Measurements from ENCODE around the gene ASB7.

The ASB7 gene

GRCh38 chr15:100601163-100601562 lies 1.2 kb upstream of the ASB7 start:
- Histone ChIP-seq H3K27ac (ENCODE audit: low read length) (no peak overlapping the region), H3K36me3 (ENCODE audit: insufficient read depth, low read depth, low read length) (peaks cover 17% of the 10 kb centered on the region), H3K4me1 (ENCODE audit: insufficient read depth, low read length) (peaks cover 8% of the 10 kb centered on the region; the same call in 1 of the 2 replicates), H3K27me3 (ENCODE audit: insufficient read depth, low read length) (no peaks in the 10 kb centered on the region), H3K9ac (ENCODE audit: low read depth, low read length) (peak overlapping the region; percentile 81; the same call in 1 of the 2 replicates), H3K9me3 (ENCODE audit: insufficient read depth, low read depth, low read length) (no peaks in the 10 kb centered on the region), H3K4me3 (ENCODE audit: low read length) (peak overlapping the region; percentile 95)

GRCh38 chr15:100601617-100602063 lies 749 bp upstream of the ASB7 start:
- peak overlapping the region; percentile 81 for H3K9ac ChIP-seq (ENCODE audit: low read depth, low read length)
- H3K27me3 ChIP-seq (ENCODE audit: insufficient read depth, low read length) = no peaks in the 10 kb centered on the region
- peaks cover 8% of the 10 kb centered on the region; the same call in 1 of the 2 replicates for H3K4me1 ChIP-seq (ENCODE audit: insufficient read depth, low read length)
- no peaks in the 10 kb centered on the region for H3K9me3 ChIP-seq (ENCODE audit: insufficient read depth, low read depth, low read length)
- no peak overlapping the region for H3K27ac ChIP-seq (ENCODE audit: low read length)
- peaks cover 21% of the 10 kb centered on the region for H3K36me3 ChIP-seq (ENCODE audit: insufficient read depth, low read depth, low read length)
- H3K4me3 ChIP-seq (ENCODE audit: low read length) = peak overlapping the region; percentile 95

GRCh38 chr15:100602823-100603393 lies 519 bp downstream of the ASB7 start:
- H3K27ac ChIP-seq (ENCODE audit: low read length) = peak overlapping the region; percentile 61
- H3K4me3 ChIP-seq (ENCODE audit: low read length) = peak overlapping the region; percentile 95
- no peaks in the 10 kb centered on the region for H3K9me3 ChIP-seq (ENCODE audit: insufficient read depth, low read depth, low read length)
- peak overlapping the region; percentile 71 for H3K9ac ChIP-seq (ENCODE audit: low read depth, low read length)
- no peaks in the 10 kb centered on the region for H3K27me3 ChIP-seq (ENCODE audit: insufficient read depth, low read length)
- peaks cover 28% of the 10 kb centered on the region for H3K36me3 ChIP-seq (ENCODE audit: insufficient read depth, low read depth, low read length)
- peaks cover 8% of the 10 kb centered on the region; the same call in 1 of the 2 replicates for H3K4me1 ChIP-seq (ENCODE audit: insufficient read depth, low read length)

GRCh38 chr15:100612539-100612938 lies 10.2 kb downstream of the ASB7 start:
- Histone ChIP-seq H3K27me3 (ENCODE audit: insufficient read depth, low read length) (no peaks in the 10 kb centered on the region), H3K4me3 (ENCODE audit: low read length) (no peak overlapping the region), H3K4me1 (ENCODE audit: insufficient read depth, low read length) (no peaks in the 10 kb centered on the region), H3K36me3 (ENCODE audit: insufficient read depth, low read depth, low read length) (peaks cover 52% of the 10 kb centered on the region), H3K9ac (ENCODE audit: low read depth, low read length) (no peak overlapping the region), H3K9me3 (ENCODE audit: insufficient read depth, low read depth, low read length) (no peaks in the 10 kb centered on the region), H3K27ac (ENCODE audit: low read length) (no peak overlapping the region)

GRCh38 chr15:100613208-100613607 lies 10.8 kb downstream of the ASB7 start:
- Histone ChIP-seq H3K9me3 (ENCODE audit: insufficient read depth, low read depth, low read length) (no peaks in the 10 kb centered on the region), H3K4me3 (ENCODE audit: low read length) (no peak overlapping the region)

GRCh38 chr15:100614336-100614735 lies 11.9 kb downstream of the ASB7 start:
- no peak overlapping the region for H3K9ac ChIP-seq (ENCODE audit: low read depth, low read length)
- no peak overlapping the region for H3K4me3 ChIP-seq (ENCODE audit: low read length)
- peaks cover 44% of the 10 kb centered on the region for H3K36me3 ChIP-seq (ENCODE audit: insufficient read depth, low read depth, low read length)
- no peak overlapping the region for H3K27ac ChIP-seq (ENCODE audit: low read length)
- H3K27me3 ChIP-seq (ENCODE audit: insufficient read depth, low read length) = no peaks in the 10 kb centered on the region
- H3K9me3 ChIP-seq (ENCODE audit: insufficient read depth, low read depth, low read length) = no peaks in the 10 kb centered on the region
- H3K4me1 ChIP-seq (ENCODE audit: insufficient read depth, low read length) = no peaks in the 10 kb centered on the region

More at GRCh38 chr15:100613208-100613607, 10.8 kb downstream of the ASB7 start:
- H3K36me3 ChIP-seq (ENCODE audit: insufficient read depth, low read depth, low read length) = peaks cover 45% of the 10 kb centered on the region
- no peaks in the 10 kb centered on the region for H3K27me3 ChIP-seq (ENCODE audit: insufficient read depth, low read length)
- no peak overlapping the region for H3K9ac ChIP-seq (ENCODE audit: low read depth, low read length)
- H3K27ac ChIP-seq (ENCODE audit: low read length) = no peak overlapping the region
- no peaks in the 10 kb centered on the region for H3K4me1 ChIP-seq (ENCODE audit: insufficient read depth, low read length)

GRCh38 chr15:100614918-100615317 lies 12.5 kb downstream of the ASB7 start:
- Histone ChIP-seq H3K9me3 (ENCODE audit: insufficient read depth, low read depth, low read length) (no peaks in the 10 kb centered on the region), H3K9ac (ENCODE audit: low read depth, low read length) (no peak overlapping the region), H3K36me3 (ENCODE audit: insufficient read depth, low read depth, low read length) (peaks cover 44% of the 10 kb centered on the region), H3K4me1 (ENCODE audit: insufficient read depth, low read length) (no peaks in the 10 kb centered on the region), H3K27me3 (ENCODE audit: insufficient read depth, low read length) (no peaks in the 10 kb centered on the region), H3K4me3 (ENCODE audit: low read length) (no peak overlapping the region), H3K27ac (ENCODE audit: low read length) (no peak overlapping the region)

GRCh38 chr15:100615801-100616200 lies 13.4 kb downstream of the ASB7 start:
- Histone ChIP-seq H3K27me3 (ENCODE audit: insufficient read depth, low read length) (no peaks in the 10 kb centered on the region), H3K4me1 (ENCODE audit: insufficient read depth, low read length) (no peaks in the 10 kb centered on the region), H3K9me3 (ENCODE audit: insufficient read depth, low read depth, low read length) (no peaks in the 10 kb centered on the region), H3K9ac (ENCODE audit: low read depth, low read length) (no peak overlapping the region), H3K4me3 (ENCODE audit: low read length) (no peak overlapping the region), H3K27ac (ENCODE audit: low read length) (no peak overlapping the region), H3K36me3 (ENCODE audit: insufficient read depth, low read depth, low read length) (peaks cover 38% of the 10 kb centered on the region)

- no peak overlapping the region for H3K9ac ChIP-seq (ENCODE audit: low read depth, low read length)
- no peak overlapping the region for H3K27ac ChIP-seq (ENCODE audit: low read length)
- no peaks in the 10 kb centered on the region for H3K4me1 ChIP-seq (ENCODE audit: insufficient read depth, low read length)
- H3K27me3 ChIP-seq (ENCODE audit: insufficient read depth, low read length) = no peaks in the 10 kb centered on the region
- H3K36me3 ChIP-seq (ENCODE audit: insufficient read depth, low read depth, low read length) = peaks cover 33% of the 10 kb centered on the region
- no peaks in the 10 kb centered on the region for H3K9me3 ChIP-seq (ENCODE audit: insufficient read depth, low read depth, low read length)
- H3K4me3 ChIP-seq (ENCODE audit: low read length) = no peak overlapping the region
Observed at GRCh38 chr15:100616700-100617099, 14.3 kb downstream of the ASB7 start.

GRCh38 chr15:100623301-100623700 lies 20.9 kb downstream of the ASB7 start:
- H3K9ac ChIP-seq (ENCODE audit: low read depth, low read length) = no peak overlapping the region
- no peak overlapping the region for H3K4me3 ChIP-seq (ENCODE audit: low read length)
- H3K27ac ChIP-seq (ENCODE audit: low read length) = no peak overlapping the region
- H3K36me3 ChIP-seq (ENCODE audit: insufficient read depth, low read depth, low read length) = peaks cover 15% of the 10 kb centered on the region
- H3K4me1 ChIP-seq (ENCODE audit: insufficient read depth, low read length) = no peaks in the 10 kb centered on the region
- H3K9me3 ChIP-seq (ENCODE audit: insufficient read depth, low read depth, low read length) = no peaks in the 10 kb centered on the region
- no peaks in the 10 kb centered on the region for H3K27me3 ChIP-seq (ENCODE audit: insufficient read depth, low read length)

GRCh38 chr15:100627789-100628395 lies 25.5 kb downstream of the ASB7 start:
- peaks cover 22% of the 10 kb centered on the region for H3K36me3 ChIP-seq (ENCODE audit: insufficient read depth, low read depth, low read length)

GRCh38 chr15:100628746-100629145 lies 26.4 kb downstream of the ASB7 start:
- Histone ChIP-seq H3K27me3 (ENCODE audit: insufficient read depth, low read length) (no peaks in the 10 kb centered on the region), H3K4me1 (ENCODE audit: insufficient read depth, low read length) (no peaks in the 10 kb centered on the region), H3K27ac (ENCODE audit: low read length) (no peak overlapping the region), H3K36me3 (ENCODE audit: insufficient read depth, low read depth, low read length) (peaks cover 22% of the 10 kb centered on the region), H3K4me3 (ENCODE audit: low read length) (no peak overlapping the region), H3K9ac (ENCODE audit: low read depth, low read length) (no peak overlapping the region), H3K9me3 (ENCODE audit: insufficient read depth, low read depth, low read length) (no peaks in the 10 kb centered on the region)

More at GRCh38 chr15:100627789-100628395, 25.5 kb downstream of the ASB7 start:
- Histone ChIP-seq H3K9ac (ENCODE audit: low read depth, low read length) (no peak overlapping the region), H3K27me3 (ENCODE audit: insufficient read depth, low read length) (no peaks in the 10 kb centered on the region), H3K27ac (ENCODE audit: low read length) (no peak overlapping the region), H3K9me3 (ENCODE audit: insufficient read depth, low read depth, low read length) (no peaks in the 10 kb centered on the region), H3K4me1 (ENCODE audit: insufficient read depth, low read length) (no peaks in the 10 kb centered on the region), H3K4me3 (ENCODE audit: low read length) (no peak overlapping the region)
